PC-3 (cell line): ENCODE measurements around the gene NR1H2.
"Not testable (repeated sequence)": the region's sequence is repeated elsewhere in the genome, so short reads cannot be mapped to it uniquely, and the experiment has no call there.

Experiments used
- CTCF ChIP-seq: fragments of 300-600 bp; sonication (generic); conservative IDR thresholded peaks from 2 replicates; pipeline ENCODE4 v1.5.1; 2017; ENCODE audit warnings: antibody characterized with exemption, low read depth, mild to moderate bottlenecking, low read length
- EZH2 ChIP-seq: fragments of 300-600 bp; sonication (generic); IDR thresholded peaks from one replicate; pipeline ENCODE4 v1.6.1; 2017; ENCODE audit warnings: antibody characterized with exemption, mild to moderate bottlenecking, low read length; ENCODE audit not compliant: unreplicated experiment
- EZH2phosphoT487 ChIP-seq: fragments of 300-600 bp; sonication (generic); IDR thresholded peaks from 2 replicates; pipeline ENCODE4 v1.6.1; 2018; ENCODE audit warnings: mild to moderate bottlenecking, antibody characterized with exemption, low read length, borderline replicate concordance

DNA sequence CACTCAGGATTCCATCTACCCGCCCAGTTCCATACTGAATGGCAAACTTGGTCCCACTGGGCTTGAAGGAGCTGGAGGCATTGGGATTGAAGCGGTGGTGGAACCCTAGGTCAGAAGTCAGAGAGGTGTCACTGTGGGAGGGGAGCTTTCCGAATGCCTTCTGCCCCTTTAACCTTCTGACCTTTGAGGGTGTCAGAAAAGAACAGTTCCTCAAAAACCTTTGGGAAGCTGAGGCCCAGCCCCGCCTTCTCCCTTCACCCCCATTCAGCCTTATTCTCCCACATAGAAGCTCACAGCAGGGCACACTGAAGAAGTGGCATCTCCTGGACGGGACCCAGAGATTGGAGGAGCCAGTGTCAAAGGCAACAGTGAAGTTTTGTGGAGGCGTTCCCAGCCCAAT lies 39.2 kb upstream of the NR1H2 start:
- not testable (repeated sequence) for TF ChIP-seq CTCF, EZH2, EZH2phosphoT487
